K562 (cell line): Measurements from ENCODE around the gene ADGRB3. TPM values are rescaled to one million over a fixed set of nuclear protein-coding genes. Genes with fewer than 3 reads are reported as not detected.

Experiments
- CBFA2T3 ChIP-seq: fragments of 450-650 bp; IDR thresholded peaks from 2 replicates; pipeline ENCODE4 v1.6.1; 2017
- DDX20 ChIP-seq: fragments of 450-650 bp; IDR thresholded peaks from 2 replicates; pipeline ENCODE4 v1.6.1; 2016; ENCODE audit warnings: missing genetic modification characterization, low read depth, mild to moderate bottlenecking, missing compliant biosample characterization, moderate library complexity
- GATAD2B ChIP-seq: fragments of 450-650 bp; IDR thresholded peaks from 2 replicates; pipeline ENCODE4 v1.6.1; 2017; ENCODE audit warnings: mild to moderate bottlenecking, borderline replicate concordance
- HIVEP1 ChIP-seq: fragments of 250-450 bp; sonication (Bioruptor Pico); IDR thresholded peaks from 2 replicates; pipeline ENCODE4 v1.4.0; 2020; ENCODE audit warnings: mild to moderate bottlenecking
- ILK ChIP-seq: fragments of 450-650 bp; IDR thresholded peaks from 2 replicates; pipeline ENCODE4 v1.6.1; 2016; ENCODE audit warnings: missing genetic modification characterization, low read depth, mild to moderate bottlenecking, missing compliant biosample characterization, moderate library complexity, borderline replicate concordance
- MNT ChIP-seq, 2 experiments: fragments of 450-650 bp; conservative IDR thresholded peaks; 2 replicates each; pipeline ENCODE4 v1.6.1; 2017; ENCODE audit warnings: mild to moderate bottlenecking in 2 of 2, moderate library complexity in 2 of 2
- NCOA1 ChIP-seq: fragments of 450-650 bp; IDR thresholded peaks from 2 replicates; pipeline ENCODE4 v1.6.1; 2016; ENCODE audit warnings: low read depth
- NCOA6 ChIP-seq: fragments of 450-650 bp; IDR thresholded peaks from 2 replicates; pipeline ENCODE4 v1.6.1; 2017; ENCODE audit warnings: mild to moderate bottlenecking
- NFRKB ChIP-seq: fragments of 450-650 bp; IDR thresholded peaks from 2 replicates; pipeline ENCODE4 v1.6.1; 2016; ENCODE audit warnings: low read depth
- NR1H2 ChIP-seq: sonication (generic); formaldehyde crosslinking; IDR thresholded peaks from 2 replicates; pipeline ENCODE4 v1.4.0; 2020; ENCODE audit warnings: mild to moderate bottlenecking, missing genetic modification reagents
- NUFIP1 ChIP-seq: fragments of 450-650 bp; IDR thresholded peaks from 2 replicates; pipeline ENCODE4 v1.6.1; 2018; ENCODE audit not compliant: partially characterized antibody
- PYGO2 ChIP-seq: fragments of 450-650 bp; IDR thresholded peaks from 2 replicates; pipeline ENCODE4 v1.6.1; 2016; ENCODE audit warnings: mild to moderate bottlenecking, missing genetic modification characterization, moderate library complexity, missing compliant biosample characterization
- RB1 ChIP-seq: fragments of 450-650 bp; IDR thresholded peaks from 2 replicates; pipeline ENCODE4 v1.6.1; 2017; ENCODE audit warnings: low read depth, mild to moderate bottlenecking
- RFX7 ChIP-seq: fragments of 250-450 bp; sonication (Bioruptor Pico); IDR thresholded peaks from 2 replicates; pipeline ENCODE4 v1.5.1; 2021; ENCODE audit warnings: mild to moderate bottlenecking
- SMAD4 ChIP-seq: fragments of 250-450 bp; sonication (Bioruptor Pico); conservative IDR thresholded peaks from 2 replicates; pipeline ENCODE4 v1.8.0; 2021; ENCODE audit warnings: inconsistent platforms, mild to moderate bottlenecking, moderate library complexity
- TBL1XR1 ChIP-seq, 2 experiments: IDR thresholded peaks; 2 replicates each; pipeline ENCODE4 v1.6.1; 2012; ENCODE audit warnings: improper control_type of control experiment in 2 of 2, low read length in 2 of 2, mild to moderate bottlenecking in 1 of 2
- TCF15 ChIP-seq: fragments of 250-450 bp; sonication (Bioruptor Pico); IDR thresholded peaks from 2 replicates; pipeline ENCODE4 v1.8.0; 2022; ENCODE audit warnings: moderate library complexity, mild to moderate bottlenecking, inconsistent platforms
- ZNF165 ChIP-seq: fragments of 250-450 bp; sonication (Bioruptor Pico); IDR thresholded peaks from 2 replicates; pipeline ENCODE4 v1.4.0; 2020; ENCODE audit warnings: borderline replicate concordance
- ZNF586 ChIP-seq: fragments of 450-650 bp; formaldehyde crosslinking; conservative IDR thresholded peaks from 2 replicates; pipeline ENCODE4 v1.4.0; 2020; ENCODE audit warnings: mild to moderate bottlenecking, moderate library complexity
- polyA plus RNA-seq, 8 experiments: library from polyadenylated mRNA; depleted of rRNA in 4 of 8; stranded (reverse) in 5 of 8; unstranded in 3 of 8; fragments of >200 nt; fragmentation: Nextera tagmentation in 2 of 8; fragmentation: Illumina TruSeq in 1 of 8; extraction: Ambion mirVana in 2 of 8; extraction: Trizol in 1 of 8; gene quantifications; 2 replicates each; pipeline versions ENCODE4 v1.2.1 to v1.2.3, GENCODE V29; 2011 to 2014; ENCODE audit warnings: inconsistent platforms in 1 of 8, missing spikeins in 1 of 8
- total RNA-seq, 7 experiments: library from RNA; depleted of rRNA in 6 of 7; stranded (reverse); fragments of >200 nt in 6 of 7; fragmentation: Illumina TruSeq in 2 of 7; extraction: Trizol in 2 of 7; gene quantifications; 2 replicates each; pipeline versions ENCODE4 v1.2.1 to v1.2.3, GENCODE V29; 2011 to 2021; ENCODE audit warnings: low replicate concordance in 1 of 7
- TF ChIP-seq, protein P1 (sequence below), 3 experiments: fragments of 200-800 bp in 1 of 3; fragments of 250-450 bp in 1 of 3; fragments of 450-650 bp in 1 of 3; sonication (Bioruptor Pico) in 1 of 3; sonication (Bioruptor generic) in 1 of 3; formaldehyde crosslinking in 1 of 3; IDR thresholded peaks; 2 replicates each; pipeline versions ENCODE4 v1.6.1 to v1.8.0; 2016 to 2022; ENCODE audit warnings: mild to moderate bottlenecking in 2 of 3, missing genetic modification characterization in 2 of 3, missing compliant biosample characterization in 1 of 3, moderate library complexity in 1 of 3

ADGRB3 gene
- total and polyA plus RNA-seq, 9 of the 15 experiments (the other 6 are each of a cell fraction or from before 2014, with no cell fraction given): 0.90 to 7.8 (median 2.4) TPM

GRCh38 chr6:68740828-68741500 is 105.9 kb downstream of the ADGRB3 start (continued):
- TF ChIP-seq ILK (tag) (peak; percentile 74), SMAD4 (CRISPR knock-in tag) (peak; percentile 96), TCF15 (CRISPR knock-in tag) (peak; percentile 93), PYGO2 (tag) (peak; percentile 68; the same call in 1 of the 2 replicates), NFRKB (peak; percentile 51; the same call in 1 of the 2 replicates), MNT (conservative IDR thresholded peaks at IDR 0.05) (peak; percentile 30 to 38; a peak in 1 of 4 replicates), ZNF586 (CRISPR knock-in tag) (peak; percentile 80; the same call in 1 of the 2 replicates), RFX7 (CRISPR knock-in tag) (peak; percentile 91), NCOA6 (no peak), GATAD2B (peak; percentile 64; the same call in 1 of the 2 replicates), CBFA2T3 (peak; percentile 29; the same call in 1 of the 2 replicates), ZNF165 (0 out of 2 replicates have a peak, but pooled peaks have one; percentile 49), DDX20 (tag) (peak; percentile 96), RB1 (no peak), NUFIP1 (peak; percentile 53), HIVEP1 (CRISPR knock-in tag) (peak; percentile 93), TBL1XR1 (IDR thresholded peaks at IDR 0.05; ENCODE audit: low read length in 2 of 2) (peak in 1 of 2 experiments; percentile 82; a peak in 1 of 4 replicates), NR1H2 (CRISPR knock-in tag) (no peak), NCOA1 (peak; percentile 27; the same call in 1 of the 2 replicates)
- TF ChIP-seq, protein P1, sequence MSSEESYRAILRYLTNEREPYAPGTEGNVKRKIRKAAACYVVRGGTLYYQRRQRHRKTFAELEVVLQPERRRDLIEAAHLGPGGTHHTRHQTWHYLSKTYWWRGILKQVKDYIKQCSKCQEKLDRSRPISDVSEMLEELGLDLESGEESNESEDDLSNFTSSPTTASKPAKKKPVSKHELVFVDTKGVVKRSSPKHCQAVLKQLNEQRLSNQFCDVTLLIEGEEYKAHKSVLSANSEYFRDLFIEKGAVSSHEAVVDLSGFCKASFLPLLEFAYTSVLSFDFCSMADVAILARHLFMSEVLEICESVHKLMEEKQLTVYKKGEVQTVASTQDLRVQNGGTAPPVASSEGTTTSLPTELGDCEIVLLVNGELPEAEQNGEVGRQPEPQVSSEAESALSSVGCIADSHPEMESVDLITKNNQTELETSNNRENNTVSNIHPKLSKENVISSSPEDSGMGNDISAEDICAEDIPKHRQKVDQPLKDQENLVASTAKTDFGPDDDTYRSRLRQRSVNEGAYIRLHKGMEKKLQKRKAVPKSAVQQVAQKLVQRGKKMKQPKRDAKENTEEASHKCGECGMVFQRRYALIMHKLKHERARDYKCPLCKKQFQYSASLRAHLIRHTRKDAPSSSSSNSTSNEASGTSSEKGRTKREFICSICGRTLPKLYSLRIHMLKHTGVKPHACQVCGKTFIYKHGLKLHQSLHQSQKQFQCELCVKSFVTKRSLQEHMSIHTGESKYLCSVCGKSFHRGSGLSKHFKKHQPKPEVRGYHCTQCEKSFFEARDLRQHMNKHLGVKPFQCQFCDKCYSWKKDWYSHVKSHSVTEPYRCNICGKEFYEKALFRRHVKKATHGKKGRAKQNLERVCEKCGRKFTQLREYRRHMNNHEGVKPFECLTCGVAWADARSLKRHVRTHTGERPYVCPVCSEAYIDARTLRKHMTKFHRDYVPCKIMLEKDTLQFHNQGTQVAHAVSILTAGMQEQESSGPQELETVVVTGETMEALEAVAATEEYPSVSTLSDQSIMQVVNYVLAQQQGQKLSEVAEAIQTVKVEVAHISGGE (CRISPR knock-in tag; IDR thresholded peaks at IDR 0.05): 0 out of 6 replicates have a peak, but pooled peaks of 1 of the 3 experiments have one; percentile 32
